ENCODE results near the gene FAR1.

GRCh38 chr11:13663631-13664071 lies 4.8 kb upstream of the FAR1 start:
- TF ChIP-seq CTCF (IDR thresholded peaks at IDR 0.05) (no peak), EP300 (IDR thresholded peaks at IDR 0.05) (no peak), POLR2AphosphoS5 (IDR thresholded peaks at IDR 0.05) (no peak), POLR2A (IDR thresholded peaks at IDR 0.05; ENCODE audit: low read depth) (no peak)

All from esophagus muscularis mucosa (tissue), 4 donors.